Transverse colon (tissue), 4 donors: Measurements from ENCODE around the gene KCTD16. TPM values are rescaled to one million over a fixed set of nuclear protein-coding genes. Genes with fewer than 3 reads are reported as not detected.

Source experiments
- DNase-seq: peaks from one replicate; pipeline ENCODE4 v3.0.0-alpha.2; 2019
- H3K27ac ChIP-seq, 4 donors: fragments of 200-600 bp; sonication (generic); 2 replicates each; pipeline ENCODE4 v1.5.1; 2016 to 2018; ENCODE audit warnings: inconsistent platforms in 4 of 4
- H3K27me3 ChIP-seq: fragments of 200-600 bp; sonication (generic); 2 replicates; pipeline ENCODE4 v1.5.1; 2017; ENCODE audit warnings: inconsistent platforms
- H3K36me3 ChIP-seq, 4 donors: fragments of 200-600 bp; sonication (generic); 2 replicates each; pipeline ENCODE4 v1.5.1; 2017 to 2019; ENCODE audit warnings: inconsistent platforms in 4 of 4
- H3K4me1 ChIP-seq, 4 donors: fragments of 200-600 bp; sonication (generic); 2 replicates each; pipeline ENCODE4 v1.5.1; 2017 to 2020; ENCODE audit warnings: inconsistent platforms in 4 of 4
- H3K4me3 ChIP-seq, 4 donors: fragments of 200-600 bp; sonication (generic); 1 replicate in 1 of 4; 2 replicates in 3 of 4; pipeline versions ENCODE4 v1.5.1 to v1.6.1; 2017 to 2019; ENCODE audit warnings: inconsistent platforms in 4 of 4
- H3K9me3 ChIP-seq, 2 donors: fragments of 200-600 bp; sonication (generic); 2 replicates each; pipeline ENCODE4 v1.5.1; 2017 to 2019; ENCODE audit warnings: inconsistent platforms in 2 of 2
- CTCF ChIP-seq, 5 experiments: fragments of 200-600 bp in 3 of 5; fragments of 450-650 bp in 2 of 5; sonication (generic) in 3 of 5; IDR thresholded peaks; 1 replicate in 2 of 5; 2 replicates in 3 of 5; pipeline ENCODE4 v1.5.1; 2016 to 2017; ENCODE audit warnings: antibody characterized with exemption in 5 of 5, inconsistent platforms in 3 of 5, mild to moderate bottlenecking in 2 of 5, moderate library complexity in 1 of 5
- EP300 ChIP-seq: sonication (generic); formaldehyde crosslinking; IDR thresholded peaks from one replicate; pipeline ENCODE4 v1.6.1; 2017; ENCODE audit warnings: antibody characterized with exemption, low read depth
- POLR2A ChIP-seq: fragments of 450-650 bp; IDR thresholded peaks from one replicate; pipeline ENCODE4 v1.6.1; 2016; ENCODE audit warnings: antibody characterized with exemption, mild to moderate bottlenecking, moderate library complexity
- POLR2AphosphoS5 ChIP-seq, 3 donors: sonication (generic); formaldehyde crosslinking; IDR thresholded peaks; one replicate each; pipeline ENCODE4 v1.6.1; 2016; ENCODE audit warnings: antibody characterized with exemption in 3 of 3
- WGBS, 2 donors: methylation state at CpG; one replicate each; pipeline ENCODE4 v1.1.5; 2018; ENCODE audit warnings: low coverage in 1 of 2; 5-methylcytosine and 5-hydroxymethylcytosine counted together
- in situ Hi-C, 4 donors: fragments of 200-750 bp; cut with MboI; loops; one replicate each; pipeline versions ENCODE4 v1.15.0 to v1.15.1; 2017; ENCODE audit warnings: low sequenced_read_pairs in 3 of 4, low pct_ligation_motif_present in 1 of 4, low pct_unique_long_range_greater_than_20kb in 1 of 4
- intact Hi-C: fragments of 100-400 bp; cut with DNase I; formaldehyde crosslinking; loops from one replicate; pipeline ENCODE4 v1.15.1; 2023; ENCODE audit warnings: low total_unique reads
- total RNA-seq, 4 donors: library from RNA; depleted of rRNA; stranded (reverse); fragments of >200 nt; gene quantifications; one replicate each; pipeline ENCODE4 v1.1.0, GENCODE V29; 2016

Gene KCTD16
- total RNA-seq, 4 donors from 2014 or later: under 0.01 to 0.14 TPM; not detected in 2

- no peak overlapping the region for H3K4me3 ChIP-seq
- no peaks in the 10 kb centered on the region for H3K36me3 ChIP-seq
- H3K9me3 ChIP-seq: no peaks in the 10 kb centered on the region
- H3K4me1 ChIP-seq: no peaks in the 10 kb centered on the region
- intact Hi-C loops: no loop called here
- no peak for TF ChIP-seq POLR2AphosphoS5 (IDR thresholded peaks at IDR 0.05)
- no peak for TF ChIP-seq POLR2A
- no peak for TF ChIP-seq CTCF (IDR thresholded peaks at IDR 0.05)
- TF ChIP-seq EP300: no peak
- no peak for DNase-seq
- no peaks in the 10 kb centered on the region for H3K27me3 ChIP-seq
- 62 to 90% methylated on average over 4 of the region's 4 CpGs for WGBS, 2 donors
- in situ Hi-C loops: no loop called here
- H3K27ac ChIP-seq: no peak overlapping the region
Measured at GRCh38 chr5:144131261-144131660, 39.4 kb upstream of the KCTD16 start.

DNA sequence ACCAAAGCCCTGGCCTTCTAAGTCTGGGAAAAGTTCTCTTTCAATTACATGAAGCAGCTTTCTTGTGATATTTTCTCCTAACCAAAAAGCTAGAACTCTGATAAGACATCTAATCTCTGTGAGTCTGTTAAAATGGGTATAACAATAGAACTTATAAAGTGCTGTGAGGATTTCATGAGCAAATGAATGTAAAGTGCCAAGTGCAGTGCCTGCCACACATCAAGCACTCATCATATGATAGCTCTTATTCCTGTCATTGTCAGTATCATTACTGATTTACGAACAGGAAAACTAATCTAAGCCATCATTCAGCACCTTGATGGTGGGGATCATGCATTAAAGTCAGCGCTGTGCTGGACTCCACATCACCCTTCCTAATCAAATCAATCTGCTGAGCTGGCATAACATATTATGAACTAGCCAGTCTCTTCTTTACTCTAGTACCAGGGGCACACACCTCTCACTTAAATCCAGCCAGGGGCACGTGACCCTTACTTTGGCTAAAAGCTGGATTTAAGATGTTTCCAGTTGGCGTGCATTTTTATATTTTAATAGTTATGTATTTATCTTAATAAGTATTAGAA is 37.5 kb upstream of the KCTD16 start:
- in situ Hi-C loops: no loop called here
- no peaks in the 10 kb centered on the region for H3K4me1 ChIP-seq
- H3K27ac ChIP-seq: no peak overlapping the region
- no peaks in the 10 kb centered on the region for H3K9me3 ChIP-seq
- H3K27me3 ChIP-seq: no peaks in the 10 kb centered on the region
- 84 to 91% methylated on average over 4 of the region's 4 CpGs for WGBS, 2 donors
- H3K4me3 ChIP-seq: no peak overlapping the region
- H3K36me3 ChIP-seq: no peaks in the 10 kb centered on the region
- intact Hi-C loops: no loop called here
- DNase-seq: no peak
- TF ChIP-seq CTCF (IDR thresholded peaks at IDR 0.05) (no peak), POLR2A (no peak), POLR2AphosphoS5 (IDR thresholded peaks at IDR 0.05) (no peak), EP300 (no peak)

GRCh38 chr5:144134194-144134826 is 36.4 kb upstream of the KCTD16 start:
- intact Hi-C loops: no loop called here
- Histone ChIP-seq H3K27ac (no peak overlapping the region), H3K4me1 (no peaks in the 10 kb centered on the region), H3K36me3 (no peaks in the 10 kb centered on the region), H3K4me3 (no peak overlapping the region), H3K27me3 (no peaks in the 10 kb centered on the region), H3K9me3 (no peaks in the 10 kb centered on the region)
- no peak for DNase-seq
- in situ Hi-C loops: no loop called here
- 60 to 65% methylated on average over 2 of the region's 2 CpGs for WGBS, 2 donors
- no peak for TF ChIP-seq CTCF (IDR thresholded peaks at IDR 0.05)
- no peak for TF ChIP-seq POLR2AphosphoS5 (IDR thresholded peaks at IDR 0.05)
- TF ChIP-seq POLR2A: no peak
- no peak for TF ChIP-seq EP300

DNA sequence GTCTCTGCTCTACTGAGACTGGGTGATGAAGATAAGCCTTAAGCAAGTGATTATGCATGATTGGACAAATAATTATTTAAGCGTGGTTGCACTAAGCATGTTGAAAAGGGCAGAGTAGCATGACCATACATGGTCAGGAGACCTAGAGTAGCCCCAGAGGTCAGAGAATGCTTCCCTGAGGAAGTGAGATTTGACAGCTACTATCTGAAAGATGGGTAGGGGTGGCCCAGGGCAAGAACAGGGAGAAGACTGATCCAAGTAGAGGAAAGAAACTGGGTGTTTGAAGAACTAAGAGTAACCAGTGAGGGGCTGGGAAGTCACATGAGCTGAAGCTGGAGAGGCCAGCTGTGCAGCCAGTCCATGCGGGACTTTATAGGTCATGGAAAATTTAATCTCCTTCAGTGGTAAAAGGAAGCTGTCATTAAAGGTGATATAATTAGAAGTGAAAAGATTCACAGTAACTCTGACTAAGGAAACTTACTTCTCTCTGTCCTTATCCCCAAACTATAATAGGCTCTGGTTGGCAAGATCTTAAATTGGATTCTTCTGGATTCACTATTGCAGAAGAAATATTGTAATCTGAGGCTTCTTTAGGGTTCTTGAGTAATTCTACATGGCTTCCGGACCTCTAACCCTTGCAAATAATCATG is 35.4 kb upstream of the KCTD16 start:
- no peak for TF ChIP-seq POLR2A
- TF ChIP-seq POLR2AphosphoS5 (IDR thresholded peaks at IDR 0.05): no peak
- TF ChIP-seq EP300: no peak
- no peak for TF ChIP-seq CTCF (IDR thresholded peaks at IDR 0.05)
- Histone ChIP-seq H3K4me1 (no peaks in the 10 kb centered on the region), H3K27me3 (no peaks in the 10 kb centered on the region), H3K9me3 (no peaks in the 10 kb centered on the region), H3K4me3 (no peak overlapping the region), H3K27ac (no peak overlapping the region), H3K36me3 (no peaks in the 10 kb centered on the region)
- WGBS, 2 donors: 64 to 86% methylated on average over 2 to 3 of the region's 3 CpGs
- no peak for DNase-seq
- in situ Hi-C loops: no loop called here
- intact Hi-C loops: no loop called here
